ENCODE results near the gene RALB. TPM values are rescaled to one million over a fixed set of nuclear protein-coding genes. Genes with fewer than 3 reads are reported as not detected.

RALB gene
- total RNA-seq, 2 donors from 2014 or later = 92.6 to 132 TPM

- Histone ChIP-seq H3K27ac (no peak overlapping the region), H3K36me3 (no peaks in the 10 kb centered on the region), H3K4me3 (no peak overlapping the region), H3K9me3 (no peaks in the 10 kb centered on the region), H3K27me3 (replicated peaks; ENCODE audit: insufficient read depth) (no peaks in the 10 kb centered on the region), H3K4me1 (replicated peaks) (no peaks in the 10 kb centered on the region)
- no peak for TF ChIP-seq POLR2A (IDR thresholded peaks at IDR 0.05)
- no peak for TF ChIP-seq CTCF (IDR thresholded peaks at IDR 0.05)
- no peak for TF ChIP-seq POLR2AphosphoS5 (IDR thresholded peaks at IDR 0.05)
- intact Hi-C loops (cut with DNase I) = loop anchor here (10.0 kb wide), 1 partner anchor 212 kb away; no protein-coding TSS in a partner anchor
- WGBS = 94% methylated on average over 15 of the region's 15 CpGs
- DNase-seq (ENCODE audit: low spot score) = no peak
Observed at GRCh38 chr2:120316528-120317179, 64.0 kb downstream of the RALB start.

- TF ChIP-seq CTCF (IDR thresholded peaks at IDR 0.05) = no peak
- no peak for TF ChIP-seq POLR2A (IDR thresholded peaks at IDR 0.05)
- no peak for TF ChIP-seq POLR2AphosphoS5 (IDR thresholded peaks at IDR 0.05)
- intact Hi-C loops (cut with DNase I) = loop anchor here (10.0 kb wide), 1 partner anchor 212 kb away; no protein-coding TSS in a partner anchor
Observed at GRCh38 chr2:120317180-120317533, 64.5 kb downstream of the RALB start.

GRCh38 chr2:120317916-120318315 is 65.3 kb downstream of the RALB start:
- no peaks in the 10 kb centered on the region for H3K4me1 ChIP-seq (replicated peaks)
- no peak for TF ChIP-seq POLR2A (IDR thresholded peaks at IDR 0.05)
- TF ChIP-seq CTCF (IDR thresholded peaks at IDR 0.05) = no peak
- no peak for TF ChIP-seq POLR2AphosphoS5 (IDR thresholded peaks at IDR 0.05)
- intact Hi-C loops (cut with DNase I) = loop anchor here (10.0 kb wide), 1 partner anchor 213 kb away; no protein-coding TSS in a partner anchor
- H3K9me3 ChIP-seq = no peaks in the 10 kb centered on the region
- H3K27me3 ChIP-seq (replicated peaks; ENCODE audit: insufficient read depth) = no peaks in the 10 kb centered on the region
- no peak overlapping the region for H3K27ac ChIP-seq
- H3K36me3 ChIP-seq = no peaks in the 10 kb centered on the region
- no peak for DNase-seq (ENCODE audit: low spot score)
- 90% methylated on average over 8 of the region's 8 CpGs for WGBS
- no peak overlapping the region for H3K4me3 ChIP-seq

More at GRCh38 chr2:120317180-120317533, 64.5 kb downstream of the RALB start:
- Histone ChIP-seq H3K4me1 (replicated peaks) (no peaks in the 10 kb centered on the region), H3K36me3 (no peaks in the 10 kb centered on the region), H3K27ac (no peak overlapping the region), H3K9me3 (no peaks in the 10 kb centered on the region), H3K4me3 (no peak overlapping the region), H3K27me3 (replicated peaks; ENCODE audit: insufficient read depth) (no peaks in the 10 kb centered on the region)
- no peak for DNase-seq (ENCODE audit: low spot score)

GRCh38 chr2:120318626-120319025 is 66.0 kb downstream of the RALB start:
- TF ChIP-seq POLR2AphosphoS5 (IDR thresholded peaks at IDR 0.05) (no peak), POLR2A (IDR thresholded peaks at IDR 0.05) (no peak), CTCF (IDR thresholded peaks at IDR 0.05) (no peak)
- DNase-seq (ENCODE audit: low spot score) = no peak
- Histone ChIP-seq H3K36me3 (no peaks in the 10 kb centered on the region), H3K27ac (no peak overlapping the region), H3K27me3 (replicated peaks; ENCODE audit: insufficient read depth) (no peaks in the 10 kb centered on the region), H3K9me3 (no peaks in the 10 kb centered on the region), H3K4me1 (replicated peaks) (no peaks in the 10 kb centered on the region), H3K4me3 (no peak overlapping the region)
- intact Hi-C loops (cut with DNase I) = loop anchor here (10.0 kb wide), 1 partner anchor 214 kb away; no protein-coding TSS in a partner anchor
- 70% methylated on average over 8 of the region's 8 CpGs for WGBS

- DNase-seq (ENCODE audit: low spot score) = no peak
- TF ChIP-seq CTCF (IDR thresholded peaks at IDR 0.05) (no peak), POLR2A (IDR thresholded peaks at IDR 0.05) (no peak), POLR2AphosphoS5 (IDR thresholded peaks at IDR 0.05) (no peak)
- H3K27me3 ChIP-seq (replicated peaks; ENCODE audit: insufficient read depth) = no peaks in the 10 kb centered on the region
- no peaks in the 10 kb centered on the region for H3K9me3 ChIP-seq
- no peaks in the 10 kb centered on the region for H3K4me1 ChIP-seq (replicated peaks)
- intact Hi-C loops (cut with DNase I) = loop anchor here (10.0 kb wide), 1 partner anchor 214 kb away; no protein-coding TSS in a partner anchor
- no peak overlapping the region for H3K4me3 ChIP-seq
- 80% methylated on average over 10 of the region's 10 CpGs for WGBS
- H3K27ac ChIP-seq = no peak overlapping the region
- H3K36me3 ChIP-seq = no peaks in the 10 kb centered on the region
Observed at GRCh38 chr2:120319123-120319522, 66.5 kb downstream of the RALB start.

Data from prostate gland (tissue), 2 donors.